Left renal cortex interstitium (tissue), 4 donors: ENCODE data around the gene ARVCF. TPM values are rescaled to one million over a fixed set of nuclear protein-coding genes. Genes with fewer than 3 reads are reported as not detected.

Experiments used
- DNase-seq, 4 donors: peaks; one replicate each; pipeline ENCODE4 v3.0.0-alpha.2; 2013; ENCODE audit warnings: low read depth in 4 of 4, low spot score in 2 of 4, missing footprints in 1 of 4
- polyA plus RNA-seq, 4 donors: library from polyadenylated mRNA; unstranded; fragments of 120-200 nt; gene quantifications; one replicate each; pipeline ENCODE4 v1.2.1, GENCODE V29; 2013; ENCODE audit not compliant: insufficient read length in 4 of 4

ARVCF gene
- polyA plus RNA-seq, 4 donors = 18.3 to 33.5 (median 29.1) TPM

DNA sequence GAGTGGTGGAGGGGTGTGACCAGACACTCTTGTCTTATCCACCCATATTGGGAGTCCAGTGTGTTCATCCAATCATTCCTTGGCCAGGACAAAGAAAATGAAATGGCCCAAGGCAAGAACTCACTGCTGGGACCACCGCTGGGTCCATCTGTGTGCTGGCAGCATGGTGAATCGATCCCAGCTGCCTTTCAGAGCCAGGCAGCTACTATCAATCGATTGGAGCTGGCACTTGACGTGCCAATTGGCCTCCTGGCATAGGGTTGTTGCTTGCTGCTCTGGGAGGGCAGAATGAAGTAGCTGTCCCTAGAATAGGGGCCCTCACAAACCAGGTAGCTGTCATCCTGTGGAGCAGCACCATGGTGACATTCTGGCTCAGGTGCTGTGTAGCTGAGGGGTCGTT lies 1.4 kb upstream of the ARVCF start:
- no peak for DNase-seq

DNA sequence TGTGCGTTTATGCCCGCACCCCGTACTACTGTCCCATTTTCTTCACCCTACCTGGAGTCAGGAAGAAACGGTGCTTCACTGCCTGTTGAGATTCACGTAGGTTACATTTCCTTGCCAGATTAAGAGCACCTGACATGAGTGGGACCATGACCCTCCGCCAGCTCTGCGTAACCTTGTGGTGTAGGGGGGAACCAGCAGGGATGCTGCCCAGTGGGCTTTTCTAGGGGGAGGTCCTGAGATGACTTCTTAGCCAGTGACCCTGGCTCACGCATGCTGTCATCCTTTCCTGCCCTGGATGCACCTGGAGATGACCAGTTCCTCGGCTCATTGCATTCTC lies 967 bp upstream of the ARVCF start:
- no peak for DNase-seq

GRCh38 chr22:20015971-20016733 lies 471 bp downstream of the ARVCF start:
- no peak for DNase-seq

DNA sequence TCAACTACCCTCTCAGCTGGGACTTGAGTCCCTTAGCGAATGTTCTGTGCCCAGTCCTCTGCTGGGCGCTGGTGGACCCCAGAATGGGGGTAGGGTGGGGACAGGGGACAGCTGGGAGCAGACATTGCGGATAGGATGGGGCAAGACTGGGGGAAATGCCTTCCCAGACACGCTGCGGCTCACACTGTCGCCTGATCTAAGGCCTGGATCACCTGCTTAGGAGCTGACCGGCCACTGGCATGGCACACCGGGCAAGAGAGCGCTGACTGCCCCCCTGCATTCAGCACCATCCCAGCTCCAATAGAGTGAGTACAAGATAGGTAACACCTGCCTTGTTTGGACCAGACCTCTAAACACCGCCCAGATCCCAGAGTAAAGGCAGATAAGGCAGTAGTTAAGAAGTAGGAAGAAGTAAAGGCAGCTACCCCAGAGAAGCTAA lies 1.4 kb downstream of the ARVCF start:
- no peak for DNase-seq

DNA sequence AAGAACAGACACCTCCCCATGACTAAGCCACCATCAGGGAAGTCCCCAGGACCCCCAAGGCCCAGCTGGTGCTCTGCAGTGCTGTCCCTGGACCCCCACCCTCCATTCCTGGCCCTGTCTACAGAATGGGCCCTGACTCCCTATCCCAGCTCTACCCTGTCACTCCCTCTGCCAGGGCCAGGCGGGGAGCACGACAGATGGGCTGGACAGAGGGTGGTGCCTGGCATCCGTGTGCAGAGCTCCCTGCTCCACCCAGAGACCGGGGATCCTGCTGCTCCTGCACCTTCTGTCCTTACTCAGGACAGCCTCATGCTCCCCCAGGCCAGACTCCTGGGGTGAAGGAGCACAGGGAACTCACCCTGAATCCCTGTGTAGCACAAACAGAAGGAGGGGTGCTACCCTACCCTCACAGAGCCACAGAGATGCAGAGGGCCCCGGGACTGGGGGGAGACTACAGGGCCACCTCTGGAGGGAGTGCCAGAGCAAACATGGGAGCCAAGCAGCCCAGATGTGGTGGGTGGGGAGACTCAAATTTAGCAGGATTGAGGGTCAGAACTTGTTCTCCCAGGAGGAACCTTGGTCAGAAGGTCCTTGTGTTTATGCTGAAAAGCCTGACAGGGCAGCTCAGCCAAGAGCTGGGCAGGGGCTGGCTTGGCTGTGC lies 2.0 kb downstream of the ARVCF start:
- no peak for DNase-seq

DNA sequence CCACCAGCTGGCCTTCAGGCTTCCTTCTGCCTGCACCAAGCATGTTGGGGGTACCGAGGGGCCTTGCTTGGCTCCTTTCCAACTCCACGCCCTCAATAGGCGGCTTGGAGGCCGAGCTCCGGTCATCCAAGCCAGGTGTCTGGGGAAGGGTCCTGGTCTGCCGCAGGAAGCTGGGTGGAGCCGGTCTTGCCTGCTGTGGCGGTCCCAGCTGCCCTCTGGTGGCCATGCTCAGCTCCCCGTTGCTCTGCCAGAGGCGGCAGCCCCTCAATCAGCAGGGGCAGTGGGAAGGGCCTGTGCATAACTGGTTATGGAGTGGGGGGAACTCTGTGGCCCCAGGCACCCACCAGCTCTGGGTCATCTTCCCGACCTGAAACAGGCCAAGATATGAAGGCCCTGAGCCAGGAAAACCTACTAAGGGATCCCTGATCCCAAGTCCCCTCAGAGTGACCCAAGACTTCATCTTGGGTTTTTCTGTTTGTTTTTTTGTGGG lies 3.2 kb downstream of the ARVCF start:
- no peak for DNase-seq

DNA sequence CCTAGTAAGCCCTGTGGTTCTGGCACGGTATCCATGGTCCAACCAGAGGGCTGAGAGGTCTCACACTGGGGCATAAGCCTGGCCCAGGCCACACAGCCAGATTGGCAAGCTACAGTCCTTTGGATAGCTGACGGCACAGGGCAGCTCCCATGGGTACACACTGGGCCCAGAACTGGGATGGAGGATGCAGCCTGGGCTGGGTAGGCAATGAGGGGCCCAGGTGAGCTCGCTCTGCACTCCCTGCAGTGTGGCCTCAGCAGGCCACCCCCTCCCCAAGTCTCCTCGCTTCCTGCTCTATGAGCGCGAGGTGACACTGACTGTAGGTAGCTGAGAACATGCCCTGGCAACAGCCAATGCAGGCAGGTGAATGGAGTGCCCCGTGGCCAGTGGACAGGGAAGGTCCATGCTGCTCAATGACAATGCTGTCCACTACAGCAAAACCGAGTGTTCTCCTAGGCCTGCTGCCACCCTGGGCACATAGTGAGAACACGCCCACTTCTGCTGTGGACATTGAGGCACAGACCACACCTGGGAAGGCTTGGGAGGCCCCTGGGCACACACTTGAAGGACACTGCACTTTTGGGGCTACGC lies 3.8 kb downstream of the ARVCF start:
- no peak for DNase-seq

- no peak for DNase-seq
Measured at GRCh38 chr22:20011993-20012740, 4.5 kb downstream of the ARVCF start.

DNA sequence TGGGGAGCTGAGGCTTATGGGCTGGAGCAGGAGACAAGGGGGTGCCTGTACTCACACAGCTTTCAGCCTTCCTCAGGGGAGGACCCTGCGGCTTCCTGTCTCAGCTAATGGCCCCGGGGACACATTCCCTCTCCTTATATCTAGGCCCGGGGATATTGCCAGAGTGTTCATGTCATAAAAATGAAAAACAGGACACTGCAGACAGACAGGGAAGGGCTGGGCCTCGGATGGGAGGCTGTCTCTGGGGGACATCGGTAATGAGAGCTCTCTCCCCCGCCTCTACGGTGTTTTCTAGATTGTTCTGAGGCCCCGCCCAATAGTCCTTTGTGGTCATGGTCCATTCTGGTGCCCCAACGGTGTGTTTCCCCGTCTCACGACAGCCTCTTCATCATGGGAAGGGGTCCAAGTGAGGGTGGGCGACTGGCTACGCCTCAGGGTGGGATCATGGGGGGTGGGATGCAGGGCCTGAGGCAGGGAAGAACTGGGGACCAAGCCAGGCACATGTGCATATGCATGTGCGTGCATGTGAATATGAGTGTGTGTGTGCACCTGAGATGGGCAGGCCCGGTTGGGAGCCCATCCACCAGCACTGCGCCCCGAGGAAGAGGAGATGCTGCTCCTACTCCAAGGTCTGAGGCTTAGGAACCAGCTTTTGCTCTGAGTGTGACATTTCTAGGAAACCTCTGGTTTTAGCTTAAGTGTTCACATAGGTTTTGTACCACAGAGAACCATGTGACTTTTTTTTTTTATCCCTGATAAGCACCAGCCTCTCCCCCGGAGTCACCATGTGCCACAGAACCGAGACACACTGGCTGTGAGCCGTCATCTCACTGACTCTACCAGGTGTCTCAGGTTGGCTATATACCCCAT lies 5.3 kb downstream of the ARVCF start:
- DNase-seq = no peak

DNA sequence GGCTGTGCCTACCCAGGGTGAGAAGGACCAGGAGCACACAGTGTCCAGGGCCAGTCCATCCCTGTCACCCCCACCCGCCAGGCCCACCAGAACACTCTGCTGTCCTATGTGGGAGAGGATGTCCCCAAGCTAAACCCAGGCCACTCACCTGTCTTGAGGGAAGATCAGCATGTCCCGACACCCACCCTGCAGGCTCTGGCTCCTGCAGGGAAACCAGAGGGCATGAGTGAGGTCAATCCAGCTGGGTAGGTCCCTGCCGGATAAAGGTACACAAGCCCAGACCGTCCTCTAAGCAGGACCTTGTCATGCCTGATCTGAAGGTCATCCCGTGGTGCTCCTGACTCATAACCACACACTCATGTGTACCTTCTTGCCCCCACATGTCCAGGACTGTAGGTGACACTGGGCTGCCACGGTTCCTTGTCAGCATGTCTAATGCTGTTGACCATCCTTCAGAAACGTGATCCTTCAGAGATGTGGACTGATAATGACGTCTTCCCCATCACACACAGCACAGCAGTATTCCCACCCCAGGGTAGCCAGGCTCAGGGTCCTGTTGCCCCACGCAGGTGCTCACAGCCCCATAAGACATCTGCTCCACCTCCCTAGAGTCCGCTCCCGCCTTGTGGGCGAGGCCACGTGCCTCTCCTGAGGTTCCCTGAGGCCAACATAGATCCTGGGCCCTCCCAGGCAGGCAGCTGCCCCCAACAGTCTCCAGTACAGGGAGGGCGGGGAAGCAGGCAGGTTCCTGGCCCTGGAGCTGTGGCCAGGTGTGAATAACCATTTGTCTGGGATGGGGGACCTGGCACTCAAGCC lies 6.1 kb downstream of the ARVCF start:
- no peak for DNase-seq

GRCh38 chr22:20009582-20010306 lies 6.9 kb downstream of the ARVCF start:
- DNase-seq = no peak

DNA sequence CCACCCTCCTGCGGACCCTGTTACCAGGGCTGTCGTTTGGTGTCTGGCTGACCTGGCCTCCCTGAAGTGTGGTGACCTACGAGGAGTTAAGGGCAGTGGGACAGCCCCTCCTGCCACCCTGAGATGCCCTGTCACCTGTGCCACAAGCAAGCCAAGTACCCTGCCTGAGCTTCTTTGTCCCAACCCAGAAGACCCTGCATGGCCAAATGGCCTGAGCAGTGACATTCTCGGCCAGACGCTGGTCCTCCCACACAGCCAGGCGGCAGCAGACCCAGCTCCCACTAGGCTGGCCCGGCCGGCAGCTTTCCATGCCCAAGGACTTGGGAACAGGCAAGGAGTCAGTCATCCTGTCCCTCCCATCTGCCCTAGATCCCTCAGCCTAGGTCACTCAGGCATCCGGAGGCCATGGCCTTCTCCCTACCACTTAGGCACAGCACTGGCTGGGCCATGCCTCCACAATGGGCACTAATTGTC lies 7.6 kb downstream of the ARVCF start:
- no peak for DNase-seq

GRCh38 chr22:20008221-20008995 lies 8.2 kb downstream of the ARVCF start:
- DNase-seq = no peak

DNA sequence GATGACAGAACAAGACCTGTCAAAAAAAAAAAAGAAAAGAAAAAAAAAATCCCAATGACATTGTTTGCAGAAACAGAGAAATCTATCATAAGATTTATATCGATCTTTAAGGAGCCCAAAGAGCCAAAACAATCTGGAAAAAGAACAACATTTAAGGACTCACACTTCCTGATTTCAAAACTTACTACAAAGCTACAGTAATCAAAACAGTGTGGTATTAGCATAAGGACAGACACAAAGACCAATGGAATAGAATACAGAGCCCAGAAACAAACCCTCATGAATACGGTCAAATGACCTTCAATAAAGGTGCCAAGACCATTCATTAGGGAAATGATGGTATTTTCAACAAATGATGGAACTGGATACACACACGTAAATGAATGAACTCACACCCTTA lies 12.2 kb downstream of the ARVCF start:
- no peak for DNase-seq

GRCh38 chr22:20003304-20003703 lies 13.3 kb downstream of the ARVCF start:
- DNase-seq = no peak

- DNase-seq = no peak
Measured at GRCh38 chr22:20002636-20003035, 14.0 kb downstream of the ARVCF start.

DNA sequence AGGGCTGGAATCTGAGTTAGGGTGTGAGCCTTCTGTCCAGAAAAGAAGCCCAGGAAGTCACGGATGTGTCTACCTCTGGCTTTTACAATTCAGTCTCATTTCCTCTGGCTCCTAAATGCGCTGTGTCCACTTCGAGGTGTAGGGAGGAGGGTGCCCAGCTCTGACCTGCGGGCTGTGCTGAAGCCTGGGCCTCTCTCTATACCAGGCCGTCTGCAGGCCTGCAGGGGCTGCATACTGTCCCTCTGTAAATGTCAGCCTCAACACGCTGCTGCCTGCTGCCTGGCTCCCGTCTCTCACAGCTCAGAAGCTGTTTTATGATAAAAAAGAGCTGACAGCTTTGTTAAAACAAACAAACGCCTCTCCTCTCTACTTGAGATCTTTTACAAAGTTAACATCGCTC lies 14.5 kb downstream of the ARVCF start:
- no peak for DNase-seq
